ENCODE results near the gene ZNF324. TPM values are rescaled to one million over a fixed set of nuclear protein-coding genes. Genes with fewer than 3 reads are reported as not detected.

ZNF324 gene
- total RNA-seq, 1 donor from 2014 or later: 12.7 TPM

DNA sequence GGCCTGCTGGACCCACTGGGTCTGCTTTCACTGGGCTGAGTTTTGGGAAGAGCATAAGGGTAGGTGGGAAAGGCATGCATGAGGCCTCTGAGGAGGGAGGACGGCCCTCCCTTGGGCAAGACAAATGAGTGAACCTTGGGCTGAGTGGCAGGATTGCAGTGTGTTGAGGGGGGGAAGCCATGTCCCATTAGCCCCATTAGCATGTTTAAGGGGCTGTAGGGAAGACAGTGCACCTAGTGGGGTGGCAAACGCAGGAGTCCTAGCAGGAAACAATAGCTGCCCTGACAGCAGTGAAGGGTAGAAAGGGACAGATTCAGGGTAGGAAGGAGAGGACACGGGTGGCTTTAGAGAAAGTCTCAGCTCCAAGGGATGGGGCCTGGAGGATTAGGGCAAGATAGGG, 55.8 kb downstream of the ZNF324 start:
- no peak for DNase-seq (ENCODE audit: low read depth, low spot score)

Other genes with a start within 250 kb of the ZNF324 start
- gene ZNF544, start 238.2 kb upstream of the ZNF324 start, total RNA-seq: 54.7 and 73.2 TPM in 2 replicates
- gene ZNF8, start 188.1 kb upstream of the ZNF324 start, total RNA-seq: 3.7 and 3.8 TPM in 2 replicates
- gene ERVK3-1, start 161.7 kb upstream of the ZNF324 start, total RNA-seq: 13.2 and 19.3 TPM in 2 replicates
- gene ZSCAN22, start 140.1 kb upstream of the ZNF324 start, total RNA-seq: 1.8 and 3.2 TPM in 2 replicates
- 2.2 and 5.3 TPM in 2 replicates for gene A1BG, start 113.6 kb upstream of the ZNF324 start, total RNA-seq
- 0.53 and 0.67 TPM in 2 replicates for gene ZNF497, start 104.3 kb upstream of the ZNF324 start, total RNA-seq
- gene ZNF837, start 86.0 kb upstream of the ZNF324 start, total RNA-seq: 1.1 and 1.8 TPM in 2 replicates
- 2,163 and 2,639 TPM in 2 replicates for gene RPS5, start 79.8 kb upstream of the ZNF324 start, total RNA-seq
- 0.18 TPM in 1 of 2 replicates, not detected in the other for gene RNF225, start 71.4 kb upstream of the ZNF324 start, total RNA-seq
- gene ZNF584, start 58.4 kb upstream of the ZNF324 start, total RNA-seq: 16.2 and 20.3 TPM in 2 replicates
- 4.7 and 7.5 TPM in 2 replicates for gene ZNF132, start 26.9 kb upstream of the ZNF324 start, total RNA-seq
- 10.0 and 11.4 TPM in 2 replicates for gene ZNF324B, start 15.5 kb upstream of the ZNF324 start, total RNA-seq
- 4.9 and 5.4 TPM in 2 replicates for gene ZNF446, start 9.3 kb downstream of the ZNF324 start, total RNA-seq
- 6.3 and 14.8 TPM in 2 replicates for gene SLC27A5, start 44.9 kb downstream of the ZNF324 start, total RNA-seq
- 6.0 and 6.5 TPM in 2 replicates for gene ZBTB45, start 52.7 kb downstream of the ZNF324 start, total RNA-seq
- 526 and 542 TPM in 2 replicates for gene TRIM28, start 77.0 kb downstream of the ZNF324 start, total RNA-seq
- 114 and 145 TPM in 2 replicates for gene CHMP2A, start 88.0 kb downstream of the ZNF324 start, total RNA-seq
- 106 and 111 TPM in 2 replicates for gene UBE2M, start 91.5 kb downstream of the ZNF324 start, total RNA-seq
- gene MZF1, start 106.3 kb downstream of the ZNF324 start, total RNA-seq: 9.0 and 10.6 TPM in 2 replicates